GM12878 (cell line): ENCODE results near the gene TRAPPC2B. TPM values are rescaled to one million over a fixed set of nuclear protein-coding genes. Genes with fewer than 3 reads are reported as not detected.
A peak's percentile ranks its signal among the peaks of the same experiment; 100 is the strongest.

ENCODE experiments used
- CEBPZ ChIP-seq: fragments of 150-350 bp; IDR thresholded peaks from 2 replicates; pipeline ENCODE4 v1.6.1; 2016; ENCODE audit warnings: low read depth, low read length
- CHD4 ChIP-seq: fragments of 200-600 bp; sonication (generic); IDR thresholded peaks from 2 replicates; pipeline ENCODE4 v1.6.1; 2016; ENCODE audit warnings: mild to moderate bottlenecking
- CREM ChIP-seq: IDR thresholded peaks from 2 replicates; pipeline ENCODE4 v1.6.1; 2014; ENCODE audit warnings: antibody characterized with exemption, low read depth
- HDAC6 ChIP-seq: fragments of 200-600 bp; sonication (generic); IDR thresholded peaks from one replicate; pipeline ENCODE4 v1.8.0; 2017; ENCODE audit warnings: antibody characterized with exemption; ENCODE audit not compliant: unreplicated experiment
- IRF4 ChIP-seq: IDR thresholded peaks from 2 replicates; pipeline ENCODE4 v1.6.1; 2011; ENCODE audit warnings: low read depth, low read length
- JUND ChIP-seq: IDR thresholded peaks from 2 replicates; pipeline ENCODE4 v1.6.1; 2012; ENCODE audit warnings: low read depth, mild to moderate bottlenecking, low read length, improper control_type of control experiment, moderate library complexity
- NBN ChIP-seq: fragments of 450-650 bp; IDR thresholded peaks from 2 replicates; pipeline ENCODE4 v1.6.1; 2016
- RB1 ChIP-seq: fragments of 450-650 bp; formaldehyde crosslinking; IDR thresholded peaks from 2 replicates; pipeline ENCODE4 v1.6.1; 2017; ENCODE audit warnings: mild to moderate bottlenecking, borderline replicate concordance
- RELA ChIP-seq: fragments of 450-650 bp; IDR thresholded peaks from 2 replicates; pipeline ENCODE4 v1.8.0; 2014; ENCODE audit warnings: borderline replicate concordance; ENCODE audit not compliant: partially characterized antibody
- REST ChIP-seq: IDR thresholded peaks from 2 replicates; pipeline ENCODE4 v1.6.1; 2012; ENCODE audit warnings: mild to moderate bottlenecking, low read depth, low read length
- SREBF1 ChIP-seq: IDR thresholded peaks from 2 replicates; pipeline ENCODE4 v1.6.1; 2012; ENCODE audit warnings: mild to moderate bottlenecking, low read length
- SRF ChIP-seq, 2 experiments: IDR thresholded peaks; 2 replicates each; pipeline ENCODE4 v1.6.1; 2011; ENCODE audit warnings: low read depth in 2 of 2, low read length in 2 of 2, mild to moderate bottlenecking in 1 of 2, moderate library complexity in 1 of 2
- SUZ12 ChIP-seq: fragments of 200-600 bp; sonication (generic); IDR thresholded peaks from one replicate; pipeline ENCODE4 v1.6.1; 2018; ENCODE audit warnings: antibody characterized with exemption, mild to moderate bottlenecking; ENCODE audit not compliant: unreplicated experiment
- TARDBP ChIP-seq: IDR thresholded peaks from 2 replicates; pipeline ENCODE4 v1.6.1; 2016; ENCODE audit warnings: borderline replicate concordance
- YBX1 ChIP-seq: fragments of 450-650 bp; IDR thresholded peaks from 2 replicates; pipeline ENCODE4 v1.6.1; 2016; ENCODE audit warnings: antibody characterized with exemption
- ZNF274 ChIP-seq: IDR thresholded peaks from one replicate; pipeline ENCODE4 v1.8.0; 2011; ENCODE audit not compliant: insufficient read length, insufficient read depth
- ZNF622 ChIP-seq: fragments of 450-650 bp; IDR thresholded peaks from 2 replicates; pipeline ENCODE4 v1.6.1; 2017; ENCODE audit warnings: mild to moderate bottlenecking, inconsistent platforms
- ZZZ3 ChIP-seq: IDR thresholded peaks from 2 replicates; pipeline ENCODE4 v1.6.1; 2011; ENCODE audit warnings: low read depth; ENCODE audit not compliant: control insufficient read depth, insufficient read length
- polyA plus RNA-seq, 11 experiments: library from polyadenylated mRNA; depleted of rRNA in 4 of 11; unstranded in 6 of 11; stranded (reverse) in 5 of 11; fragments of >200 nt; fragmentation: Nextera tagmentation in 4 of 11; fragmentation: Illumina TruSeq in 1 of 11; extraction: Ambion mirVana in 4 of 11; extraction: Trizol in 1 of 11; gene quantifications; 1 replicate in 1 of 11; 2 replicates in 10 of 11; pipeline versions ENCODE4 v1.2.1 to v1.2.3, GENCODE V29; 2011 to 2016; ENCODE audit warnings: inconsistent platforms in 2 of 11, missing spikeins in 2 of 11, low read depth in 1 of 11
- total RNA-seq, 4 experiments: library from RNA; depleted of rRNA in 3 of 4; stranded (reverse); fragments of >200 nt in 3 of 4; fragmentation: Illumina TruSeq in 1 of 4; extraction: Trizol in 1 of 4; gene quantifications; 2 replicates each; pipeline versions ENCODE4 v1.2.1 to v1.2.3, GENCODE V29; 2013 to 2021
- TF ChIP-seq, protein P1 (sequence below): fragments of 450-650 bp; IDR thresholded peaks from 2 replicates; pipeline ENCODE4 v1.6.1; 2016; ENCODE audit warnings: mild to moderate bottlenecking

The TRAPPC2B gene
- total and polyA plus RNA-seq, 10 of the 15 experiments (the other 5 are each of a cell fraction or from before 2014, with no cell fraction given): 10.6 to 86.4 (median 25.6) TPM

GRCh38 chr19:57389194-57389729, 25.9 kb downstream of the TRAPPC2B start (continued):
- no peak for TF ChIP-seq SUZ12
- no peak for TF ChIP-seq CHD4
- TF ChIP-seq, protein P1, sequence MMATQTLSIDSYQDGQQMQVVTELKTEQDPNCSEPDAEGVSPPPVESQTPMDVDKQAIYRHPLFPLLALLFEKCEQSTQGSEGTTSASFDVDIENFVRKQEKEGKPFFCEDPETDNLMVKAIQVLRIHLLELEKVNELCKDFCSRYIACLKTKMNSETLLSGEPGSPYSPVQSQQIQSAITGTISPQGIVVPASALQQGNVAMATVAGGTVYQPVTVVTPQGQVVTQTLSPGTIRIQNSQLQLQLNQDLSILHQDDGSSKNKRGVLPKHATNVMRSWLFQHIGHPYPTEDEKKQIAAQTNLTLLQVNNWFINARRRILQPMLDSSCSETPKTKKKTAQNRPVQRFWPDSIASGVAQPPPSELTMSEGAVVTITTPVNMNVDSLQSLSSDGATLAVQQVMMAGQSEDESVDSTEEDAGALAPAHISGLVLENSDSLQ: no peak
- TF ChIP-seq TARDBP: peak; percentile 11; the same call in 1 of the 2 replicates
- TF ChIP-seq CEBPZ: no peak
- 0 out of 2 replicates have a peak, but pooled peaks have one; percentile 80 for TF ChIP-seq SREBF1
- peak; percentile 16; the same call in 1 of the 2 replicates for TF ChIP-seq RB1
- TF ChIP-seq JUND: no peak
- no peak for TF ChIP-seq IRF4
- TF ChIP-seq CREM: no peak
- peak; percentile 52 for TF ChIP-seq RELA
- no peak for TF ChIP-seq YBX1
- TF ChIP-seq REST: no peak
- no peak for TF ChIP-seq ZZZ3
- no peak for TF ChIP-seq ZNF274
- TF ChIP-seq ZNF622: no peak
- TF ChIP-seq HDAC6: no peak
- TF ChIP-seq NBN: no peak
- TF ChIP-seq SRF (IDR thresholded peaks at IDR 0.05; ENCODE audit: low read depth in 2 of 2, low read length in 2 of 2): peak; percentile 97 to 99
